ENCODE data around the gene GBGT1. TPM values are rescaled to one million over a fixed set of nuclear protein-coding genes. Genes with fewer than 3 reads are reported as not detected.
A peak's percentile ranks its signal among the peaks of the same experiment; 100 is the strongest.

GBGT1 gene
- polyA plus RNA-seq, 3 donors, result 1.8 to 3.0 (median 2.2) TPM

DNA sequence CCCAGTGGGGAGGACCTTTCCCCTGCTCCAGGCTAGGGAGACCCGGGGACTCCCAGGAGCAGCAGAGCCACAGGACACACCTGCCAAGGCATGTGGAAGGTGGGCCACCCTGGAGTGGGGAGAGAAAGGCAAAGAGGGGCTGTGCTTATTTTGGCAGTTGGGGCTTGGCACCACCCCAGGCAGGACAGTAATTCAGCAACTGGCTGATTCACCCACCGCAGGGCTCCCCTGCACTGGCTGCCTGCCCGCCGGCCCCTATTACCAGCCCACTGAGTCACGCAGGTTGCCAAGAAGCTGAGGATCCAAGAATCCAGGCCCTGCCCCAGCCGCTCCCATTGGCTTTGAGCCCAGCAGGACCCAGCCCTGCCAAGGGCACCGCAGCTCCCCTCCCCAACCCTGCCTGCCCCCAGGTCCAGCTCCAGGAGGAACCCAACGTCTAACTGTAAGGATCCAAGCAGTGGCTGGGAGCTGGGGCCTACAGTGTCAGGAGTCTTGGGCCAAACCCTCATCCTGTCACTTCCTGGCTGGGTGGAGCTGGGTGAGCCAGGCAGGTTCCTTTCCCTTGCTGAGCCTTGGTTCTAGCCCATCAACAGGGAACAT, 28.5 kb downstream of the GBGT1 start:
- DNase-seq (ENCODE audit: extremely low read depth in 1 of 11, low read depth in 9 of 11, low spot score in 4 of 11), result no peak

DNA sequence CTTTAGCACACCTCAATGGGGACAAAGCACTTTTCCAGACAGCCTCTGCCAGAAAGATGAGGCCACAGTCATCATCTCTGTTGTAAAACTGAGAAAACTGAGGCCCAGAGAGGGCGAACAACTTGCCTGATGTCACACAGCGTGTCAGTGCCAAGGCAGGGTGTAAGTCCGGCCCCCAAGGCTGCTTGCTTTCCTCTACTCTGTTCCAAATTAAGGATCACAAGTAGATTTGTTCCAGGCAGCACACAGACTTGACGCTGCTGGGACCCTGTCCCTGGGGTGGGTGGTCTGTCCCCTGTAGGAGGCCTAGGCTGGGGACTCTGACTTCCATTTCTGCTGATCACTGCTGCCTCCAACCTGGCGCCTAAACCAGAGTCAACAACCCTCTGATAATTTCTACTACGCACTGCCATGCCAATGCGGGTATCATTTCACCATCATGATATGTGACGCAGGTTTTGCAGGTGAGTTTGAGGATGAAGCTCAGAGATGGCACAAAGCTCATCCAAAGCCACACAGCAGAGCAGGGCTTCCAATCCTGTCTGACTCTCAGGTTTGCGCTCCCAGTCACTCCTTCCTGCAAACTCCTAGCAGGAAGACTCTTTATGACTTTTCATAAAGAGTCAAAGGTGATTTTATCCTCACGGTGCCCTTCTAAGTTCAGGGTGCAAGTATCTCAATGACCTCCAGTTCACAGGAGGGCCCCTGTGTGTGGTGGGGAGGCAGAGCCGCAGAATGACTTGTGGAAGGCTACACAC, 29.1 kb downstream of the GBGT1 start:
- no peak for DNase-seq (ENCODE audit: extremely low read depth in 1 of 11, low read depth in 9 of 11, low spot score in 4 of 11)

DNA sequence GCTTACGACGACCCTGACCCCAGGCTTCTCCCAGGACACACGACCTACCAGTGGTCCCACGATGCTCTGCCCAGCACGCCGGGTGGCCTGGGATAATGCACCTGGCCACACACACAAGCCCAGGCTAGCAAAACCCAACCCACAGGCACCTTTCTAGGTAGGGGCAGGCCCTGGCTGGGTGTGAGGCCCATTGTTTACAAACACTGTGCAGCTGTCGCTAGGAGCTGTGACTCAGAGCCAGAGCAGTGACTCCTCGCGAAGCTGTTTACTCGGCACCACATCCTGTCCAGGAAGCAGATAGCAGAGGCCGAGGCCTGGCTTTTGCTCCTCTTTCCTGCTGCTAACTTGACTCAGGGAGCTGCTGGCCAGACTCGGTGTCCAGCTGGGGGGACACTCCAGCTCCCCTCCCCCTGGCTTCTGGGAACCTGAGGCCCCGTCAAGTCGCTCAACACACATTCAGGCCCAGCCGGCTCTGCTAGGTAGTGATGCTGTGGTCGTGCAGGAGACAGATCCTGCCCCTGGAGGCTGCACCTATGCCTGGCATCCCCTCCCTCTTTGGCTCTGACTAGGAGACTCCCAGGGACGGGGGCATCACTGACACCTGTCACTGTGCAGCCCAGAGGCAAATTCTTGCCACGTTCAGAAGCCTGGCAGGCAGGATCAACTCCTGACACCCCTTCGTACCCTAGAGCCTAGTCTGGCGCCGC, 29.9 kb downstream of the GBGT1 start:
- DNase-seq (ENCODE audit: extremely low read depth in 1 of 11, low read depth in 9 of 11, low spot score in 4 of 11), result peak in 5 of 11 donors; percentile 66 to 84 (median 82)

DNA sequence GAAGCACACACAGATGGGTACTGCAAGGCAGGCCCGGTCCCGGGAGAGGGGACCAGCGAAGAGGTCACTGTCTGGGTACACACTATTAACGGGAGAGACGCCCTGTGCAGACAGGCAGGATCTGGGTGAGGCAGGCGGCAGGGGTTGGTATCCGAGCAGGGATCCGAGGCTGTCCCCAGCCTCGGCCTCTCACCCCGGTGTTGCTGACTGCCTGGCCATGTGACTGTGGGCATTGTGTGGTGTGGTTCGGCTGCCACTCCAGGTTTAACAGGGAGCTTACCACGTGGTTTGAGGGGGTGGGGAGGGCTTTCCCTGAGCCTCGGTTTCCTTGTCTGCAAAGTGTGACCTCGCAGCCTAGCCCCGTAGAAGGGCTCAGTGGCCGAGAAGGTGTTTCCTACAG, 31.5 kb downstream of the GBGT1 start:
- DNase-seq (ENCODE audit: extremely low read depth in 1 of 11, low read depth in 9 of 11, low spot score in 4 of 11), result no peak

DNA sequence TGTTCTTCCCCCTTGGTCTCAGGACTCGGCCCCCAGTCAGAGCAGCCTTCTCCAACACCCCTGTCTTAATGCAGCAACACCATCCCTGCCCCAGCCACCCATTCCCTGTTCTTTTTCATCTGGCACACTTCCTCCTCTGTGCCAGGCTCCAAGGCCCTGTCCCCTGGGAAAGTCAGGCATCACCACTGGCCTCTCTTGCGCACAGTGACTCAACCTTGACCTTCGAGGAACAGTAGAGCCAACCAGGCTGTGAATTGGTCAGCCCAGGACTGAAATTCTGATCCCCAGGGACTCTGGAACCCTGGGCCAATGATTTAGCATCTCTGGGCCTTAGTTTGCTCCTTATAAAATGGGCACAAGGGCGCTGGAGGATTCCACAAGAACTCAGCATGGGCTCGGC, 32.2 kb downstream of the GBGT1 start:
- no peak for DNase-seq (ENCODE audit: extremely low read depth in 1 of 11, low read depth in 9 of 11, low spot score in 4 of 11)

DNA sequence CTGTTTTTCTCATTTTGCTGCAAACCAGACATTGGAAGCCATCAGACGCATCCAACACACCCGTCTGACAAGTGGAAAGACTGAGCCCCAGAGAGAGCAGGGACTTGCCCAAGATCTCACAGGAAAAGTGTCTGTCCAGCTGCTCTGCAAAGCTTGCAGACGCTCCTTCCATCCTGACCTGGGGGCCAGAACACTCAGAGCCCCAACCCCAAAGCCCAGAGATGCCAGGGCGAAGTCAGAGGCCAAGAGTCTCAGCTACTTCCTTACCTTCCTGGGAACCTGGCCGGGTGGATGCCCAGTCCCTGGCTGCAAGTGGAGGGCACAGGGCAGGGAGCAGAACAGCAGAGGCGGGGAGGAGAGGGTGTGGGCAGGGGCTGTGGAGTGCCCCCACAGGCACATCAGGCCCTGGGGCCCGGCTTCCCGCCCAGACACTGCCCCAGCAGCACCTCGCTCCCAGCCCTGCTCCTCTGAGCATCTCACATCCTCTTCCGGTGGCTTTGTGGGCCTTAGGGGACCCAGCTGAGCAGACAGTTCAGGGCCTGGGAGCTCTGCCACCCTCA, 32.9 kb downstream of the GBGT1 start:
- DNase-seq (ENCODE audit: extremely low read depth in 1 of 11, low read depth in 9 of 11, low spot score in 4 of 11), result no peak

DNA sequence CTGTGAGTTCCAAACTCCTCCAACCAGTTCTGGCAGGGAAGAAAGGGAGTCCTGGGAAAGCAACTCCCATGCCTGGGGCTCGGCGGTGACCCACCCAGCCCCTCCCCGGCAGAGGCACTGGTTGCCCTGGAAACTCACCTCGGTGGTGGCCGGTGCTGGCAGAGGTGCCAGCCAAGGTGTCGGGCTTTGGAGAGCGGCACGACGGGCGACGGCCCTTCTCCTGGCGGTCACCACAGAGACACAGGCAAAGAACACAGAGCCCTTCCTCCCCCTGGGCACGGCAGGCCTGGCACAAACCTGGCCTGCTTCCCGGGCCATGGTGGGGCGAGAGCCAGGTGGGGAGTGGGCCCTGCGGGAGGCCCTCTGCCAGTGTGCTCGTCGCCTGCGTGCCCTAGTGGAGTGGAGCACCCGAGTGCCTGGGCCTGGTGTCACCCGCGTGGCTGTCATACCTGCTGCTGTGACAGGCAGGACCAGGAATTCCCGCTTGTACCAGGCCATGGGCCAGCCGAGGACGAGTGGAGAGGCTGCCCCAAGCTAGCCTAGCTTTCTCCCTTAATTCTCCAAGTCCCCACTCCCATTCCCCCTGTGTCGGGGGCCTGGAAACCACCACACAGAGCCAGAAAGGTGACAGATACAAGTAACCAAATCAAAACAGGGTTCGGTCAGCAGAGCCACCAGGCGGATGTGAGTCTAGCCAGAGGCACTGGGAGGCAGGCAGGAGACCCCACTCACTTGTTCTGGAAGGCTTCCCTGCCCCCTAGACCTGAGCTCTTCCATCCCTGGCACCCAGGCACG, 34.5 kb downstream of the GBGT1 start:
- no peak for DNase-seq (ENCODE audit: extremely low read depth in 1 of 11, low read depth in 9 of 11, low spot score in 4 of 11)

DNA sequence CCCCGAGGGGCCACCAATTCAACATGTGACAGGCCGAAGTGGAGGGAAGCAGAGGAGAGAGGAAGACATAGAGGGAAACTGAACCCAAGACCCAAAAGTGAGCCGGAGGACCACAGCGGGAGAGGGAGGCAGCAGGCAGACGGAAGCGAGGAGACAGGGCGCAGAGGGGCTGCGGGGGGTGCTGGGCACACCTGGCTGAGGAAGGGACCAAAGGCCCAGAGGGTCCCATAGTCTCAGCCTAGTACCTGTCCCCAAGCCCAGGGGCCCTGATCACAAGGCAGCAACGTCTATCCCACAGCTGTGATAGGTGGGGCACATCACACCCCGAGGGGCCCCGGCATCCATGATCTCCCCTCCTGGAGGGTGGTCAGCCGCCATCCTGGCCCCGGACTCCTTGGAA, 35.6 kb downstream of the GBGT1 start:
- no peak for DNase-seq (ENCODE audit: extremely low read depth in 1 of 11, low read depth in 9 of 11, low spot score in 4 of 11)

DNA sequence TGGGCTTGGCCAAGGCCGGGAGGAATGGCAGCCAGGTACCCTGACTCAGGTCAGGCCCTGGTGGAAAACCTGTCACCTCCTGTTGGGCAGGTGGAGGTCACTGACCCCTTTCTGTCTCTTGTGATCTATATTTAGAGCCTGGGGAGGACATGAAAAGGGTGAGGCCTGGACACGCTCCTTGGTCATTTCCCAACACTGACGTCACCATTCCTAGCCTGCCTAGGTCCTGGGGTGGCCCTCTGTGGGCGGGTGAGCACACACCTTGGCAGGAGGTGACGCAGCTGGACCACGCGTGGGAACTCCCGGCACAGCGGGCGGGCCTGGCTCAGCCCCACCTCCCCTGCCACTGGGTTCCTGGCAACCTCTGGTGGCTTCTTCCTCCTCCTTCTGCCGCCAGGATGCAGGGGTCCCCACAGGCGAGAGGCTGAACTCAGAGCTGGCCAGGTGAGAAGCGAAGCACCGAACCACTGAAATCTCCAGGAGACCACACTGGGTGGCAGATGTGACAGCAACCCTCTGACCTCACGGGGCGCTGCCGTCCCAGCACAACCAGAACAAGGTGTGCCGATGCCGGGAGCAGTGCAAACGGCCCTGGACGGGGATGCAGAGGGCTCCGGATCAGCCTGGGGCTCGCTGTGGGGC, 36.3 kb downstream of the GBGT1 start:
- no peak for DNase-seq (ENCODE audit: extremely low read depth in 1 of 11, low read depth in 9 of 11, low spot score in 4 of 11)

DNA sequence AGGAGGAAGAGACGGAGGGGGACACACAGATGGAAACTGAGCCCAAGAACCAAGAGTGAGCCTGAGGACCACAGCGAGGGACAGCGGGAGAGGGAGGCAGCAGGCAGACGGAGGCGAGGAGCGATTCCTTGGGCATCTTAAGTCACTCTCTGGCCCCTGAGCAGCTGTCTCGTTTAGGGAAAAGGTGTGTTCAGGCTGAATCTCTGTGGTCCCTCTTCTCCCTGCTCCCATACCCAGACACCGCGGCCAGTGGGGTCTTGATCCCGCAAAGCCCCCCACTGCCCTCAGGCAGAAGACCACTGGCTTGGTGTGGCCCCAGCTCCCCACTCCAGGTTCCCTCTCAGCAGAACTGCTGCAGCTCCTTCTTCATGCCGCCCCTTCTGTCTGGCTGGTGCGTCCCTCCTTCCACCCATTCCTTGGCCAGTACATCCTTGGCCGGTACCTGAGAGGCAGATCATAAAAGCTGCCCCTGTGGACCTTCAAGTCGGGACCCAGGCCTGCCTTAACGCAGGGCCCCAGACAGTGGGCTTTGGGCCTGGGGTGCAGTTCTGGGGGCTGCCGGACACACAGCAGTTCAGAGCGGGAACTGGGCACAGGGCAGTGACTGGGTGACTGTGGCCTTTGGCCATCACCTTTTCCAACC, 36.9 kb downstream of the GBGT1 start:
- no peak for DNase-seq (ENCODE audit: extremely low read depth in 1 of 11, low read depth in 9 of 11, low spot score in 4 of 11)

DNA sequence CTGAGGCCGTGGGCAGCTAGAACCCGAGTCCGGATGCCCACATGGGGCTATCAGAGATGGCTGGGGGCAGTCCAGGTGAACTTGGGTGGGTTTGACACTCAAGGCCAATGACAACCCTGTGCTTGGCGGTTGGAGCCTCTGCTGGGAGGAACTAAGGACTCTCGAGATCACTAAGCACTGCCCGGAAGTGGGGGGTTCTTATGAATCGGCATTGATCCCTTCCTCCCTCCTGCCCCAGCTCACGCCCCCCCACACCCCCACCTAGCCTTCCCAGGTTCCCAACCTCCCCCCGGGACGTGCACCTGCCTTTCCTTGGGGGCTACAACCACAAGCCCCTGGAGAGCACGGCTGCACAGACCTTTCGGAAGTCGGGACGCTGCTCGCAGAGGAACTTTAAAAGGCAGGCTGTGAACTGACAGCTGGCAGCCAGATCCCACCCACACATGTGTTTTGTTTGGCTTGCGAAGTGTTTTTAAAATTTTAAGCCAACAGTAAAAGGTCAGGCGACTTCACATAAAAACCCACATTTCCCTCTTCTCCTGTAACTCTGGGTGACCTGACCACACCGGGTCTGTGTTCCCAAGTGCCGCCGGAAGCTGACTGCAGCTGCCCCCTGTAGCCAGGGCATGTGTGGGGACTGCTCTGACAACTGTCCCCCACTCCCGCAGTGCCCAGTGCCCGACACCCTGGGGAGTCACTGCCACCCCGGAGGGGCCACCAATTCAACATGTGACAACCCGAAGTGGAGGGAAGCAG, 37.6 kb downstream of the GBGT1 start:
- peak in 1 of 11 donors; percentile 58 for DNase-seq (ENCODE audit: extremely low read depth in 1 of 11, low read depth in 9 of 11, low spot score in 4 of 11)

DNA sequence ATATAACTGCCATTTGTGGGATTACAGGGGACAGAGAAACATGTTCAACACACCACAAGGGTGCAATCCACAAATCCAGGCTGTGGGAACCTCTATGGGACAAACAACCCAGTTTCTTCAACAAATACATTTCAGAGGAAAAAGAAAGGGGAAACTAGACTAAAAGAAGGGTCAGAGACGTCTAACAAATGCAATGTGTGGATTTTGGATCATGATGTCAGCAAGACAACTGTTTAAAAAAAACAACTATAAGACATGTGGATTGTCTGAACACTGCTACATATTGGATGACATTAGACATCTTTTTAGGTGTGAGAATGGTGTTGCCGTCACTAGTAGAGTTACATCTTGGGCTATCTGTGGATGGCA, 38.8 kb downstream of the GBGT1 start:
- DNase-seq (ENCODE audit: extremely low read depth in 1 of 11, low read depth in 9 of 11, low spot score in 4 of 11), result no peak

DNA sequence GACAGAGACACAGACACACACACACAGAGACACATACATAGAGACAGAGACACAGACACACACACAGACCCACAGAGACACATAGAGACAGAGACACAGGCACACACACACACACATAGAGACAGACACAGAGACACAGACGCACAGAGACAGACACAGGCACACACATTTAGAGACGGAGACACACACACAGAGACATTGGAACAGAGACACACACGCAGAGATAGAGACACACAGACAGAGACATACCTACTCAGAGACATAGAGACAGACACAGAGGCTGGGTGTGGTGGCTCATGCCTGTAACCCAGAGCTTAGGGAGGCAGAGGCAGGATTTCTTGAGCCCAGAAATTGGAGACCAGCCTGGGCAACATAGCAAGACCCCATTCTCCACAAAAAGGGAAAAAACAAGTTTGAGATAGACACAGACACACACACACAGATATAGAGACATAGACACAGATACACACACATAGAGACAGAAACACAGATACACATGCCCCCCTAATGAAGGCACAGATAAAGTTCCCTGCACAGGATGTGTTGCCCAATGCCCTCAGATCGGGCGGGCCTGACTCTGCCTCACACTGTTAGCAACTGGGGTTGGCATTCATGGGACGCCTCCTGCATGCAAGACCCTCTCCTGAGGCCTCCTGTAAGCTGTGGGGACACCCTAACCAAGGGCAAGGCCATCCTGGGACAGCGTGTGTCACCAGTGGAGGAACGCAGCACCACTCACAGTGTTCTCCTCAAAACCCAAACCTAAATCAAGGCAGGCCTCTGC, 39.4 kb downstream of the GBGT1 start:
- DNase-seq (ENCODE audit: extremely low read depth in 1 of 11, low read depth in 9 of 11, low spot score in 4 of 11), result no peak

DNA sequence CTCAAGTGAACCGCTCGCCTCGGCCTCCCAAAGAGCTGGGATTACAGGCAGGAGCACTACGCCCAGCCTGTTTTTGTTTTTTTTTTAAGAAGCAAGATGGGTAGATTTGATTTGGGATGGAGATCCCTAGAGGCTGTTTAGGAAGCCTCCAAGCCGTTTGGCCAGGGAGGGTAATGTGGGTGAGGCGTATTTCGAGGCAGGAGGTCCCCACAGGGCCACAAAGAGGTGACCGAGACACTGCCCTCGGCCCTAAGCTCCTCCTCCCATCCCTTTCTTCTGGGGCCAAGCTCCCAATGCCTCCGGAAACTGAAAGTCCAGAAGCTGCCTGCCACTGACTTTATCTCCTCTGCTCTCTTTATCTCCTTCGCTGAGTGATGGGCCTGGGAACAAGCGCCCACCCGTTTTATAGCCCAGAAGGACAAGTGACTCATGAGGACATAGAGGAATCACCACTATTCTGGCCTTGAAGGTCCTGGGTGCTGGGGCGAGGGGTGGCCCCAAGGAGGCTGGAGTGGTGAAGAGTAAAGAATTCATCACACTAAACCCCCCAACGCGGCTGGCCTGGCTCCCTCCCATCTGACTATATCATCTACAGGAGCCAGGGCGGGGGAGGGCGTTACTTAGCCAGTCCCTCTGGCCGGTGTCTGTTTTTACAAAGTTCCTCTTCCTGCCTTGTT, 40.6 kb downstream of the GBGT1 start:
- no peak for DNase-seq (ENCODE audit: extremely low read depth in 1 of 11, low read depth in 9 of 11, low spot score in 4 of 11)

DNA sequence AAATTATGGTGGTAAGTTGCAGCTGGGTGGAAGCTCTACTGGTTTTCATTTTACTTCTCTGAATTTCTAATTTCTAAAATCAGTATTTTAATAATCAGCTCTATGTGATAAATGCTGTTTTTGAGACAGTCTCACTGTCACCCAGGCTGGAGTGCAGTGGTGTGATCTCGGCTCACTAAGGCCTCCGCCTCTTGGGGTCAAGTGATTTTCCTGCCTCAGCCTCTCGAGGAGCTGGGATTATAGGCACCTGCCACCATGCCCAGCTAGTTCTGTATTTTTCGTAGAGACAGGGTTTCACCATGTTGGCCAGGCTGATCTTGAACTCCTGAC, 41.1 kb downstream of the GBGT1 start:
- DNase-seq (ENCODE audit: extremely low read depth in 1 of 11, low read depth in 9 of 11, low spot score in 4 of 11), result no peak

DNA sequence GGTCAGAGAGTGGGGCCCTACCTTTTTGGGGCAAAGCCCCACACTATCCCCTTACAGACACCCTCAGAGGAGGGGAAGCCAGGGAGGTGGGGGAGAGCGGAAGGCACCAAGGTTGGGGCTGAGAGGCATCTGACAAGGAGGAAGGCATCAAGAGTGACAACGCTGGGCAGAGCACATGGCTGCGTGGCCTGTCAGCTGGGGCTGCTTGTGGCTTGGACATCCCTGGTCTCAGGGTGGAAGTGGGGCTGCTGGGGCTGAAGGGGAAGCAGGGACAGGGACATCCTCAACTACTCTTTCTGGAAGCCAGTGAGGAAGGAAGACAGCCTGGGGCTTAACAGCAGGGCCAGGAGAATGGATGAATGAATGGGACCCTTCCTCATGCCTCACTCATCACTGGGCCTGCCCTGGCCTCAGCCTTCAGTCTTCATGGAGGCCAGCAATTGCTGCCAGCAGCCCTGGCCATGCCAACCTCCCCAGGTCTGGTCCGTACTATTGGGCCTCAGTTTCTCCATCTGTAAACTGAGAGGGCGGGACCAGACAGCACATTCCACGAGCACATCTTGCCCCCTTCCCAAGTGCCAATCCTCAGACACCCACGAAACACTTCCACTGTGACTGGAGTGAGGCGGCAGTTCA, 41.7 kb downstream of the GBGT1 start:
- DNase-seq (ENCODE audit: extremely low read depth in 1 of 11, low read depth in 9 of 11, low spot score in 4 of 11), result no peak
